ENCODE results near the gene SLC35F1. TPM values are rescaled to one million over a fixed set of nuclear protein-coding genes. Genes with fewer than 3 reads are reported as not detected.

SLC35F1 gene
- total RNA-seq, 1 donor from 2014 or later: not detected

- no peak for TF ChIP-seq CTCF (IDR thresholded peaks at IDR 0.05)
- H3K27ac Mint-ChIP-seq (ENCODE audit: unreplicated experiment): no peak overlapping the region
- no peaks in the 10 kb centered on the region for H3K4me1 Mint-ChIP-seq (ENCODE audit: unreplicated experiment)
These were observed 313.5 kb downstream of the SLC35F1 start for GRCh38 chr6:118220429-118221128.

GRCh38 chr6:118223316-118223715 is 316.3 kb downstream of the SLC35F1 start:
- Mint-ChIP-seq H3K4me1 (ENCODE audit: unreplicated experiment) (peaks cover 3% of the 10 kb centered on the region), H3K36me3 (ENCODE audit: unreplicated experiment) (no peaks in the 10 kb centered on the region), H3K4me3 (ENCODE audit: unreplicated experiment) (no peak overlapping the region), H3K27ac (ENCODE audit: unreplicated experiment) (no peak overlapping the region), H3K27me3 (ENCODE audit: unreplicated experiment) (no peaks in the 10 kb centered on the region), H3K9me3 (ENCODE audit: unreplicated experiment) (no peaks in the 10 kb centered on the region)
- no peak for TF ChIP-seq CTCF (IDR thresholded peaks at IDR 0.05)
- no peak for DNase-seq (ENCODE audit: extremely low spot score, unreplicated experiment)

More at GRCh38 chr6:118220429-118221128, 313.5 kb downstream of the SLC35F1 start:
- H3K27me3 Mint-ChIP-seq (ENCODE audit: unreplicated experiment): no peaks in the 10 kb centered on the region
- H3K36me3 Mint-ChIP-seq (ENCODE audit: unreplicated experiment): no peaks in the 10 kb centered on the region
- H3K4me3 Mint-ChIP-seq (ENCODE audit: unreplicated experiment): no peak overlapping the region
- no peaks in the 10 kb centered on the region for H3K9me3 Mint-ChIP-seq (ENCODE audit: unreplicated experiment)
- DNase-seq (ENCODE audit: extremely low spot score, unreplicated experiment): no peak

- Mint-ChIP-seq H3K9me3 (ENCODE audit: unreplicated experiment) (no peaks in the 10 kb centered on the region), H3K27ac (ENCODE audit: unreplicated experiment) (no peak overlapping the region), H3K4me3 (ENCODE audit: unreplicated experiment) (no peak overlapping the region), H3K36me3 (ENCODE audit: unreplicated experiment) (no peaks in the 10 kb centered on the region), H3K4me1 (ENCODE audit: unreplicated experiment) (peaks cover 3% of the 10 kb centered on the region), H3K27me3 (ENCODE audit: unreplicated experiment) (no peaks in the 10 kb centered on the region)
- TF ChIP-seq CTCF (IDR thresholded peaks at IDR 0.05): no peak
- DNase-seq (ENCODE audit: extremely low spot score, unreplicated experiment): no peak
These were observed 321.8 kb downstream of the SLC35F1 start for GRCh38 chr6:118228886-118229285.

- no peak for DNase-seq (ENCODE audit: extremely low spot score, unreplicated experiment)
- Mint-ChIP-seq H3K4me1 (ENCODE audit: unreplicated experiment) (no peaks in the 10 kb centered on the region), H3K36me3 (ENCODE audit: unreplicated experiment) (no peaks in the 10 kb centered on the region), H3K27me3 (ENCODE audit: unreplicated experiment) (peaks cover 38% of the 10 kb centered on the region), H3K9me3 (ENCODE audit: unreplicated experiment) (no peaks in the 10 kb centered on the region), H3K4me3 (ENCODE audit: unreplicated experiment) (no peak overlapping the region), H3K27ac (ENCODE audit: unreplicated experiment) (no peak overlapping the region)
- no peak for TF ChIP-seq CTCF (IDR thresholded peaks at IDR 0.05)
These were observed 333.9 kb downstream of the SLC35F1 start for GRCh38 chr6:118240878-118241528.

GRCh38 chr6:118246406-118246805 is 339.3 kb downstream of the SLC35F1 start:
- Mint-ChIP-seq H3K36me3 (ENCODE audit: unreplicated experiment) (no peaks in the 10 kb centered on the region), H3K4me3 (ENCODE audit: unreplicated experiment) (no peak overlapping the region), H3K27me3 (ENCODE audit: unreplicated experiment) (peaks cover 28% of the 10 kb centered on the region), H3K27ac (ENCODE audit: unreplicated experiment) (no peak overlapping the region), H3K9me3 (ENCODE audit: unreplicated experiment) (no peaks in the 10 kb centered on the region), H3K4me1 (ENCODE audit: unreplicated experiment) (no peaks in the 10 kb centered on the region)
- no peak for DNase-seq (ENCODE audit: extremely low spot score, unreplicated experiment)
- TF ChIP-seq CTCF (IDR thresholded peaks at IDR 0.05): no peak
